Stimulated activated CD8-positive, alpha-beta memory T cell treated with anti-CD3 and anti-CD28 coated beads, Interleukin-4, amount 100 ng/mL, for 48 hours (primary cell): Measurements from ENCODE around the gene SPAG6.

Experiments
- DNase-seq: peaks from one replicate; pipeline ENCODE4 v3.0.0-alpha.2; 2020

SPAG6 gene

DNA sequence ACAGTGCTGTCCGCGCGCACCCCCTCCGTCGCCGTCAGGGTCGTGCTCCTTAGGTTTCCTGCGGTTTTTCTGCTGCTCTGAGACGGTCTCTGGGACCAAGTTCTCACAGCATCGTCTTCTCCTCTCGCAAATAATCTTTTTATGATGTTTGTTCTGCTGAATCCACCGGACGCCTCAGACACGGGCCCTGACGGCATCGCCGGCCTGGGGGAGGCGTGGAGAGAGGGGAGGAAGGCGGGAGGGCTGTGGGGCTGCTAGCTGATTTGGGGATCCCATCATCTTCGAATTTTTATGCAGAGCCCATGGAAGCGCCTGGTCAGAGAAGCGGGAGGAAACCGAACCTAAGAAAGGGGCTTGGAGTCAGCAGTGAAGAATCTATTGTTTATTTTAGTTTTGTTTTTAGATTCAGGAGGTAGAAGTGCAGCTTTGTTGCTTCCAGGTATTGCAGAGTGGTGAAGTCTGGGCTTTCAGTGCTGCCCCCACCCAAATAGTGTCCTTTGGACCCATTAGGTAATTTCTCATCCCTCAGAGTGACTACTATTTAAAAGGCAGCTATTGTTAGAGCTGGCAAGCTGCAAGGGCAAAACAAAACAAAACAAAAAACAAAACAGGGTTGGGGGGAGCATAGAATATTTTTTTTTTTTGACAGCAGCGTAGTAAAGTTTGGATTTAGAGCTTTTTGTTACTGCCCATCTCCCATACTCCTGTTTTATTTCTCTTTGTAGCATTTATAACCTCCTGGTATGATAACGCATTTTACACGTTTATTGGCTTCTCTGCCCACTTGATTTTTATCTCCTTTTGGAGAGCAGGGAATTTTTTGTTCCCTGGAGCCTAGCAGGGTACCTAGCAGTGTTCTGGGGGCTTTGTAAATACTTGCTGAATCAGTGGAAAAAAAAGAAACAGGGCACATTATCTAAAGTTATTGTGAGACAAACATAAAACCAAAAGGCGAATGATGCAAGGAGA, 92.6 kb downstream of the SPAG6 start:
- DNase-seq, result no peak

- no peak for DNase-seq
Observed at GRCh38 chr10:22438711-22439110, 93.4 kb downstream of the SPAG6 start.

- no peak for DNase-seq
Observed at GRCh38 chr10:22442063-22442462, 96.8 kb downstream of the SPAG6 start.

DNA sequence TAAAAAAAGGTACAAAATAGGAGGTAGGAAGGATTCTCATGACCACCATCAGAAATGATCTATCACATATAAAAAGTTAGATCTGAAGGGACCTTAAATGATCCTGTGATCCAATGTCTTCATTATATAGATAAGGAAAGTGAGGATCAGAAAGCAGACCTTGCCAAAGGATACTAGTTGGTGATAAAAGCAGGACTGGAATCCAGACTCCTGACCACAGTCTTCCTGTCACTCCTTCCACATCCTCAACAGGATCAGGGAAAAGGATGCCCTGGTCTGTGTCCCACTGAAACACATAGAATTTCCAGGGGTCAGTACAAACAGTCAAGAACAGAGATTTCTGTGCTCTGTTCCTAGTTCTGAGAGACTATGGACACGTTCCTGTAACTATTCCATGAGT, 97.2 kb downstream of the SPAG6 start:
- DNase-seq, result no peak

DNA sequence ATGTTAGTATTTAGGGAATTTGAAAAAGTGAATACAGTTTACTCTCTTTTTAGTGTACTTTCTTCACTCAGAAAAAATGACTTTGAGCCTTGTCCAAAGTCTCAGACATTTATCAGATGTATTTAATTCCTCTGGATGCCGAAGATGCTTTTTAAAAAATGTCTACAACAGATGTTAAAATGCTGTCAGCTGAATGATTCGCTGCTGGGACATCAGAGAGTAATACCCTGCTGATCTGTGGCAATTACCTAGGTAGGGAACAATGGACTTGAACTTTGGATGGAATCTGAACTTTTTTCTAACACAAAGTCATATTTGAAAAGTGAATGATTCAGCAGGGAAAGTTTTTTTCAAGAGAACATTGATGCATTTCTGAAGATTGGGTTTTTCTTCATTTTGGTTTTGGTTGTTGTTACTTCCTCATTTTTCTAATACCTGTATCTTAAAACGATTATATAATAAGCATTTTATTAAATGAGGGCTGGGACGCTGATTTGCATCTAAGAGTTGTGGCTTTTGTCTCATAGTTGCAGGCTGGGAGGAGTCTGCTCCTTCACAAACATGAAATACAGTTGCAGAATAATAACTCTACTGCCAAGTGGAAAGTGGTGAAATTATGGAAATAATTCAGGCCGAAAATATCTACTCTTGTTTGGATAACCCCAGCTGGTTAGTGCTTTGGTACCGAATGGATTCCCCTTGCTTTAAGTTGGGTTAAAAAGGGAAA, 98.0 kb downstream of the SPAG6 start:
- no peak for DNase-seq

DNA sequence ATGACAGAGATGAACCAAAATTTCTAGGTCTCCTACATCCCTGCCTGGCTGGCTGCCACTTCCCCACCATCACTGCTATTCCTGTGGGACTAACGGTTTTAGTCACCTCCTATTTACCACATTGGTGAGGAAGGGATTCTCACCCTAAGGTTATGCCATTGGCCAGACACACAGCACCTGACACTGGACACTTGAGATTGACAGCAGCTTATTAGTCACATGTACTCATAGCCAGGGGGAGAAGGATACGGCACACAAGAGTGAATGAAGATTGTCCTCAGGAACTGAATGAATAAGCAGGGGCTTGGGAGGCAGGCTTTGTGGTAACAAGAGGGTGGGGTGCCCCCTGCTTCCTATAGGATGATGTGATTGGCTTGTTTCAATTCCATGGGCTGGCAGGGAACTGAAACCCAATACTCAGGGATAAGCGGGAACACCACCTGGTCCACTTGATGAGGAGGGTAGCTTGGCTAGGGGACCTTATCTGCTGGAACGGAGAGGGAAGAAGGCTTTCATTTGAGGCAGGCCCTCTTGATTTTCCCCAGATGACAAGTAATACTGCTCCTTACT, 99.0 kb downstream of the SPAG6 start:
- no peak for DNase-seq

DNA sequence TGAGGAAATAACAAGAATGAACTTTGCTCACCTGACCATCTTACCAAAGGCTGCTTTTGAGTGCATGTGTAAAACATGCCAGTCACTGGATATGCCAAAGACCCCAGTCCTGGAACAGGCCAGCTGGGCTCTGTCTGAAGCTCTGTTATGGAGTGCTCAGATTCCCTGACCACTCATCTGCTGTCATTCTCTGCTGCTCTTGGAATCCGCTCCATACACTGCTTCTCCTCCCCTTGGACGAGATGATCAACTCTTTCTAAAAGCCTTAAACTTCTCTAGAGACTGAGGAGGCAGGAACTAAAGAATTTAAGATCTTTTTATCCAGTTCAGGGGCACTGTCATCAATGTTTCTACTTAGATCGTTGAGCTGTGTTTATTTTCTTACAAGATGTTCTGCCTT, 100.2 kb downstream of the SPAG6 start:
- DNase-seq, result no peak

- no peak for DNase-seq
Observed at GRCh38 chr10:22447068-22447467, 101.8 kb downstream of the SPAG6 start.

DNA sequence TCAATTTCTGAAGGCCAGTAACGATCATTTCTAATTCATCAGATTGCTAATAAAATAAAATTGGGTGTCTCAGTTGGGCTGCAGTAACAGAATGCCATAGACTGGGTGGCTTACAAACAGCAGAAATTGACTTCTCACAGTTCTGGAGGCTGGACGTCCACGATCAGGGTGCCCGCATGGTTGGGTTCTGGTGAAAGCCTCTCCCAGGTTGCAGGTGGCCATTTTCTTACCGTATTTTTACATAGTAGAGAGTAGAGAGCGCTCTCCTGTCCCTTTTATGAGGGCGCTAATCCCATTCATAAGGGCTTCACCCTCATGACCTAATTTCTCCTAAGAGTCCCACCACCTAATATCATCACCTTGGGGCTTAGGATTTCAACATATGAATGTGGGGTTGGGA, 106.0 kb downstream of the SPAG6 start:
- no peak for DNase-seq

- no peak for DNase-seq
Observed at GRCh38 chr10:22453320-22453719, 108.0 kb downstream of the SPAG6 start.

DNA sequence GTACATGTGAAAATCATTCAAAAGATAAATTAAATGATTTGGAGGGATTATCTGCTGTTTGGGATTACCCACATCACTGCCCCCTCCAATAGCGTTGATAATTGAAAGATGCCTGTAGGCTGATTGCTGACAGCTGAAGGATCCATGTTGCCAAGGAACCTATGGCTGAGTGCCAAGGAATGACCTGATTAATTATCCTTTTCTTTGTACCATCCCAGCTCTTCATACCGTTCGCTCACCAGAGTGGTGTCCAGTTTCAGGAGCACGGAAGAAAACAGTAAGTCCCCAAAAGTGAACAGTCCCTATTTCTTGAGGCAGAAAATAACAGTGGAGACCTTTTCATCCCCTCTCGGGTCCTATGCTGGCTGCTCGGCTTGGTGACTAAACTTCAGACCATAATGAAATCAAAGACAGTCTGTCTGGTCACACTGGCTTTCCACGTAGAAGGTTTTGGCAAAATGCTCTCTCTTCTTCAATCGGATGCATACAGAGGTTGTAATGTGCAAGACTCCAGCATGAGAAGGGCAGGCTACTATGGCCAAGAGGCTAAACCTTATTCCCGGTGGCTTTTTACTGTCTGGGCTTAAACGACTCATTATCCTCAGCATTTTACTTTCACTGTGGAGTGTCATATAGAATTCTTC, 108.8 kb downstream of the SPAG6 start:
- DNase-seq, result no peak

GRCh38 chr10:22454634-22455033, 109.3 kb downstream of the SPAG6 start:
- no peak for DNase-seq

GRCh38 chr10:22455068-22455857, 110.0 kb downstream of the SPAG6 start:
- no peak for DNase-seq

DNA sequence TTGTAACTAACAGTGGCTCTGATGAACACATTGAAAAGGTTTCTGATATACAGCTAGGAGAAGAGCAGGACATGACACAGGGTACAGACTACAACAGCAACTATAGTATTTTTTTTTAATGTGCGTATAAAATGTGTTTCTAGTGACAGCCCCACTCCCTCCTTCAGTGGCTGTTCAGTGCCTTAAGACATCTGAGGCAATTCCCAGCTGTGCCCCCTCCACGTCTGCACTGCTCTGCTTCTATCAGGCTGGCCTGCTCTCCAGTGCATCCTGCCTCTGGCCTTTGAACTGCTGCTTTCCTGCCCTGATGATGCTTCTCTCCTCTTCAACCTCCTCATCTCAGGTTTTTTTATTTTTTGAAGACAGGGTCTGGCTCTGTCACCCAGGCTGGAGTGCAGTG, 111.2 kb downstream of the SPAG6 start:
- no peak for DNase-seq

DNA sequence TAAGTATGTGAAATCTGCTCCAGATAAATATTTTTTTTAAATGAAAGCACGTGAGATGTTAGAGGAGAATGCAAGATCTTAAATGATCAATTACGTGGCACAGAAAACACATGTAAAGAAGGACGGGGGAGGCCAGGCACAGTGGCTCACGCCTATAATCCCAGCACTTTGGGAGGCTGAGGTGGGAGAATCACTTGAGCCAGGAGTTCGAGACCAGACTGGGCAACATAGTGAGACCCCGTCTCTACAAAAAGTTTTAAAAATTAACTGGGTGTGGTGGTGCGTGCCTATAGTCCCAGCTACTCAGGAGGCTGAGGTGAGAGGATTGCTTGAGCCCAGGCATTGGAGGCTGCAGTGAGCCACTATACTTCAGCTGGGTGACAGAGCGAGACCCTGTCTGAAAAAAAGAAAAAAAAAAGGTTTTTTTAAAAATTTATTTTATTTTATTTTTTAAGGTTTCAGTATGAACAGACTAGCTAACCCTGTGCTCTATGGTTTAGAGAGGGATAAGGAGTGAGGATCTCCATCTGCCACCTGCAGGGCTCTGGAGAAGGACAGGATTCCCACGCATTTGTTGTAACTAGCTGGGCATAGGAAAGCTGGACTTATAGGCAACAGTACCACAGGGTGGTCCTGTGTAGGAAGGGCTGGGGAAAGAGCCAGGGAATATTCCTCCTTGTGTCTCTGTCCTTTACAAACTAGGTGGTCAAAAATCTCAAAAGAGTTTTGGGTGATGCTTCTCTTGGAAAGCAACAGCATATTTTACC, 113.2 kb downstream of the SPAG6 start:
- no peak for DNase-seq

DNA sequence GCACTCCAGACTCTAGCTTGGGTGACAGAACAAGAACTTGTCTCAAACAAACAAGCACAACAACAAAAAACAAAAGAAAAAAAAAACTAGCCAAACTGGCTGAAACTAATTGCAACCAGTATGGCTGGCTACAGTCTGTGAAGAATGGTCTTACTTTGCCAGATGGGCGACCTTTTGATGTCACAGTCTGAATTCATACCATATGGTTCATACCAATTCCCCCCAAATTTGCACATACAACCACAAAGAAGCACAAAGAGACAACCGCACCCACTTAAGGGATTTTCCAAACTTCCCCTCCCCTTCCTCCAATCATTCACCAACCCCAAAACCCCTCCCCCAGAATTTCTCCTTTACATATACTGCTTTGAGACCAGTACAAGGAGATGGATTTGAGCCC, 114.2 kb downstream of the SPAG6 start:
- no peak for DNase-seq

- DNase-seq, result no peak
Observed at GRCh38 chr10:22460101-22460500, 114.8 kb downstream of the SPAG6 start.

- DNase-seq, result no peak
Observed at GRCh38 chr10:22460531-22461403, 115.5 kb downstream of the SPAG6 start.

DNA sequence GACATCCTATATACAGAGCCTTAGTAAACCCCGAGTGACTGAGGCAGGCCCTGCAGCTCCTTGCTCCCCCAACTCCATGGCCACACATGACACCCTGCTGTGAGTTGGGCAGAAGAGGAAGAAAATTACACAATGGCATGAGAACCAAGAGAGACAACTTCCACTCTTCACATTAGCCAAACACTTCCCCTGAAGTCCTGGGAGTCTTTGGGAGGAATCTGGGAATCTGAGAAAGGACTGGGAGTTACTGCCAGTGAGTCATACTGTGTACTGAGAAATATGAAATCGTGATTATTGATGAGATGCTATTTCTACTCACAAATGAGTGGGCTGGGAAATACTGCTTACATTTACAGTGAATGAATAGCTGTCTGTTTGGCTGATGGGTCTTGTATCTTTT, 116.6 kb downstream of the SPAG6 start:
- no peak for DNase-seq

- no peak for DNase-seq
Observed at GRCh38 chr10:22463255-22463654, 118.0 kb downstream of the SPAG6 start.
